ENCODE data around the gene MS4A3. TPM values are rescaled to one million over a fixed set of nuclear protein-coding genes. Genes with fewer than 3 reads are reported as not detected.

The MS4A3 gene
- total and polyA plus RNA-seq, 2 experiments from 2014 or later = not detected

GRCh38 chr11:60088364-60088763 lies 31.9 kb downstream of the MS4A3 start, which contains the start of gene MS4A2:
TSS of gene MS4A2 (plus strand) at chr11:60088664. CDS start at chr11:60088766, 102 bp downstream.
- DNase-seq (ENCODE audit: low spot score) = no peak
- 79% methylated on average over 1 of the region's 1 CpG for WGBS (ENCODE audit: low lambda C conversion rate, missing lambda C conversion rate)
- H3K4me1 ChIP-seq (ENCODE audit: insufficient read depth) = no peaks in the 10 kb centered on the region
- no peaks in the 10 kb centered on the region for H3K9me3 ChIP-seq (ENCODE audit: low read depth)
- H3K4me2 ChIP-seq = no peak within 1 kb of the TSS
- H3K36me3 ChIP-seq (replicated peaks; ENCODE audit: insufficient read depth, low read depth) = no peaks in the 10 kb centered on the region
- H3K9me2 ChIP-seq (replicated peaks; ENCODE audit: insufficient read depth) = no peaks in the 10 kb centered on the region
- H2AFZ ChIP-seq = no peak within 1 kb of the TSS
- H4K20me1 ChIP-seq (ENCODE audit: insufficient read depth, poor library complexity, severe bottlenecking) = no peaks in the 10 kb centered on the region
- no peaks in the 10 kb centered on the region for H3K27me3 ChIP-seq
- no peak within 1 kb of the TSS for H3K27ac ChIP-seq
- no peaks in the 10 kb centered on the region for H3K79me2 ChIP-seq
- TF ChIP-seq EZH2 (IDR thresholded peaks at IDR 0.05; ENCODE audit: borderline replicate concordance) = no peak
- TF ChIP-seq EZH2phosphoT487 (IDR thresholded peaks at IDR 0.05; ENCODE audit: low read depth, severe bottlenecking, unreplicated experiment) = no peak
- TF ChIP-seq CTCF (IDR thresholded peaks at IDR 0.05; ENCODE audit: poor library complexity) = no peak
- H3K4me3 ChIP-seq = no peak within 1 kb of the TSS

GRCh38 chr11:60095477-60096120 lies 39.1 kb downstream of the MS4A3 start:
- TF ChIP-seq EZH2 (IDR thresholded peaks at IDR 0.05; ENCODE audit: borderline replicate concordance) (no peak), CTCF (IDR thresholded peaks at IDR 0.05; ENCODE audit: poor library complexity) (no peak), EZH2phosphoT487 (IDR thresholded peaks at IDR 0.05; ENCODE audit: low read depth, severe bottlenecking, unreplicated experiment) (no peak)
- Histone ChIP-seq H2AFZ (no peak overlapping the region), H3K9me2 (replicated peaks; ENCODE audit: insufficient read depth) (no peaks in the 10 kb centered on the region), H4K20me1 (ENCODE audit: insufficient read depth, poor library complexity, severe bottlenecking) (no peaks in the 10 kb centered on the region), H3K27me3 (no peaks in the 10 kb centered on the region), H3K9me3 (ENCODE audit: low read depth) (no peaks in the 10 kb centered on the region), H3K79me2 (no peaks in the 10 kb centered on the region), H3K36me3 (replicated peaks; ENCODE audit: insufficient read depth, low read depth) (no peaks in the 10 kb centered on the region), H3K4me3 (no peak overlapping the region), H3K27ac (no peak overlapping the region), H3K4me1 (ENCODE audit: insufficient read depth) (no peaks in the 10 kb centered on the region), H3K4me2 (no peak overlapping the region)
- DNase-seq (ENCODE audit: low spot score) = no peak
- WGBS (ENCODE audit: low lambda C conversion rate, missing lambda C conversion rate) = 60% methylated on average over 4 of the region's 4 CpGs

- Histone ChIP-seq H3K36me3 (replicated peaks; ENCODE audit: insufficient read depth, low read depth) (no peaks in the 10 kb centered on the region), H3K9me2 (replicated peaks; ENCODE audit: insufficient read depth) (no peaks in the 10 kb centered on the region), H3K4me3 (no peak overlapping the region), H2AFZ (no peak overlapping the region), H3K27ac (no peak overlapping the region), H3K4me2 (no peak overlapping the region), H3K27me3 (no peaks in the 10 kb centered on the region), H3K9me3 (ENCODE audit: low read depth) (no peaks in the 10 kb centered on the region), H3K4me1 (ENCODE audit: insufficient read depth) (no peaks in the 10 kb centered on the region), H4K20me1 (ENCODE audit: insufficient read depth, poor library complexity, severe bottlenecking) (no peaks in the 10 kb centered on the region), H3K79me2 (no peaks in the 10 kb centered on the region)
- WGBS (ENCODE audit: low lambda C conversion rate, missing lambda C conversion rate) = 70% methylated on average over 1 of the region's 1 CpG
- DNase-seq (ENCODE audit: low spot score) = no peak
- TF ChIP-seq EZH2phosphoT487 (IDR thresholded peaks at IDR 0.05; ENCODE audit: low read depth, severe bottlenecking, unreplicated experiment) = no peak
Measured at GRCh38 chr11:60097189-60097588, 40.7 kb downstream of the MS4A3 start.

GRCh38 chr11:60098508-60098907 lies 42.0 kb downstream of the MS4A3 start:
- H2AFZ ChIP-seq = no peak overlapping the region
- TF ChIP-seq CTCF (IDR thresholded peaks at IDR 0.05; ENCODE audit: poor library complexity) = no peak
- no peak for TF ChIP-seq EZH2phosphoT487 (IDR thresholded peaks at IDR 0.05; ENCODE audit: low read depth, severe bottlenecking, unreplicated experiment)
- TF ChIP-seq EZH2 (IDR thresholded peaks at IDR 0.05; ENCODE audit: borderline replicate concordance) = no peak
- H3K4me3 ChIP-seq = no peak overlapping the region
- H4K20me1 ChIP-seq (ENCODE audit: insufficient read depth, poor library complexity, severe bottlenecking) = no peaks in the 10 kb centered on the region
- H3K27me3 ChIP-seq = no peaks in the 10 kb centered on the region
- H3K79me2 ChIP-seq = no peaks in the 10 kb centered on the region
- no peaks in the 10 kb centered on the region for H3K4me1 ChIP-seq (ENCODE audit: insufficient read depth)
- no peaks in the 10 kb centered on the region for H3K9me2 ChIP-seq (replicated peaks; ENCODE audit: insufficient read depth)
- H3K4me2 ChIP-seq = no peak overlapping the region
- no peaks in the 10 kb centered on the region for H3K9me3 ChIP-seq (ENCODE audit: low read depth)
- H3K36me3 ChIP-seq (replicated peaks; ENCODE audit: insufficient read depth, low read depth) = no peaks in the 10 kb centered on the region
- H3K27ac ChIP-seq = no peak overlapping the region
- DNase-seq (ENCODE audit: low spot score) = peak; percentile 10

All from hepatocyte (in vitro differentiated cells).